AG04450 (cell line): ENCODE data around the gene DCDC2. TPM values are rescaled to one million over a fixed set of nuclear protein-coding genes. Genes with fewer than 3 reads are reported as not detected.
"Not testable (repeated sequence)": the region's sequence is repeated elsewhere in the genome, so short reads cannot be mapped to it uniquely, and the experiment has no call there.

Source experiments
- CTCF ChIA-PET: fragments of 300-600, 350-600 bp; formaldehyde crosslinking; extraction: SDS; loops from one replicate; lab custom pipeline; 2022; ENCODE audit warnings: antibody characterized with exemption, inconsistent platforms; lab: Charles Lee
- POLR2A ChIA-PET: fragments of 350-600 bp; formaldehyde crosslinking; extraction: SDS; loops from one replicate; lab custom pipeline; 2021; ENCODE audit warnings: antibody characterized with exemption, inconsistent platforms; lab: Yijun Ruan, JAX
- DNase-seq: peaks from one replicate; pipeline ENCODE4 v3.0.0-alpha.2; 2011; ENCODE audit warnings: low read depth, low spot score
- H3K27ac ChIP-seq: one replicate; pipeline ENCODE4 v1.5.1; 2012; ENCODE audit warnings: low read depth, low read length, control low read depth
- H3K27me3 ChIP-seq: one replicate; pipeline ENCODE4 v1.6.0; 2012; ENCODE audit warnings: low read length; ENCODE audit not compliant: control insufficient read depth, insufficient read depth
- H3K4me3 ChIP-seq: 2 replicates; pipeline ENCODE4 v1.5.1; 2011; ENCODE audit warnings: mild to moderate bottlenecking, low read depth, low read length, control low read depth
- H3K9me3 ChIP-seq: 2 replicates; pipeline ENCODE4 v1.5.1; 2012; ENCODE audit warnings: low read length; ENCODE audit not compliant: control insufficient read depth, insufficient read depth
- CTCF ChIP-seq: IDR thresholded peaks from 2 replicates; pipeline ENCODE4 v1.5.1; 2011; ENCODE audit warnings: low read depth, low read length, control low read depth, inconsistent platforms
- polyA plus RNA-seq: library from polyadenylated mRNA; depleted of rRNA; stranded (reverse); fragments of >200 nt; gene quantifications from 2 replicates; pipeline ENCODE4 v1.2.3, GENCODE V29; 2011

The DCDC2 gene
- polyA plus RNA-seq, 1 experiment = 0.02 TPM

GRCh38 chr6:24327756-24328155 lies 30.1 kb downstream of the DCDC2 start:
- Histone ChIP-seq H3K27me3 (no peaks in the 10 kb centered on the region), H3K27ac (no peak overlapping the region), H3K9me3 (no peaks in the 10 kb centered on the region), H3K4me3 (no peak overlapping the region)
- ChIA-PET CTCF (no interaction called here), POLR2A (no interaction called here)
- DNase-seq = no peak
- TF ChIP-seq CTCF = no peak

- DNase-seq = no peak
- ChIA-PET CTCF (no interaction called here), POLR2A (no interaction called here)
- no peak overlapping the region for H3K27ac ChIP-seq
- no peaks in the 10 kb centered on the region for H3K9me3 ChIP-seq
- no peak for TF ChIP-seq CTCF
- H3K4me3 ChIP-seq = no peak overlapping the region
- H3K27me3 ChIP-seq = no peaks in the 10 kb centered on the region
Measured at GRCh38 chr6:24325978-24326377, 31.9 kb downstream of the DCDC2 start.

GRCh38 chr6:24324617-24325016 lies 33.2 kb downstream of the DCDC2 start:
- Histone ChIP-seq H3K9me3 (no peaks in the 10 kb centered on the region), H3K27ac (no peak overlapping the region), H3K27me3 (no peaks in the 10 kb centered on the region), H3K4me3 (no peak overlapping the region)
- ChIA-PET POLR2A (no interaction called here), CTCF (interaction anchor here (0.8 kb wide), 1 partner anchor 29 kb away, joined by 3 read pairs; no protein-coding TSS in a partner anchor)
- no peak for DNase-seq
- no peak for TF ChIP-seq CTCF

- POLR2A ChIA-PET = no interaction called here
- CTCF ChIA-PET = interaction anchor here (0.8 kb wide), 1 partner anchor 30 kb away, joined by 3 read pairs; no protein-coding TSS in a partner anchor
- H3K27ac ChIP-seq = no peak overlapping the region
- no peak overlapping the region for H3K4me3 ChIP-seq
- no peaks in the 10 kb centered on the region for H3K9me3 ChIP-seq
- H3K27me3 ChIP-seq = no peaks in the 10 kb centered on the region
- TF ChIP-seq CTCF = no peak
- DNase-seq = no peak
Measured at GRCh38 chr6:24323632-24324337, 34.1 kb downstream of the DCDC2 start.

- Histone ChIP-seq H3K27me3 (no peaks in the 10 kb centered on the region), H3K4me3 (no peak overlapping the region), H3K27ac (no peak overlapping the region), H3K9me3 (no peaks in the 10 kb centered on the region)
- DNase-seq = no peak
- TF ChIP-seq CTCF = no peak
- ChIA-PET POLR2A (no interaction called here), CTCF (no interaction called here)
Measured at GRCh38 chr6:24322924-24323323, 34.9 kb downstream of the DCDC2 start.

- POLR2A ChIA-PET, H3K27me3 ChIP-seq, DNase-seq, H3K9me3 ChIP-seq, H3K27ac ChIP-seq, H3K4me3 ChIP-seq: not testable (repeated sequence)
- CTCF ChIA-PET = interaction anchor here (0.6 kb wide), 2 partner anchors 59 to 249 kb away, joined by 3 to 5 read pairs; no protein-coding TSS in a partner anchor
Measured at GRCh38 chr6:24322446-24322845, 35.4 kb downstream of the DCDC2 start.
